IMR-90 (cell line): Measurements from ENCODE around the gene ZFYVE26. TPM values are rescaled to one million over a fixed set of nuclear protein-coding genes. Genes with fewer than 3 reads are reported as not detected.

ENCODE experiments used
- microRNA-seq, 2 experiments: library from miRNA; stranded (forward) in 1 of 2; unstranded in 1 of 2; fragments of 10-50 nt in 1 of 2; fragments of <30 nt in 1 of 2; gene quantifications in 1 of 2; microRNA quantifications in 1 of 2; one replicate each; pipeline versions ENCODE3 to v1.1.0; 2013 to 2020; ENCODE audit not compliant: insufficient read depth in 1 of 2, insufficient read length in 1 of 2, unreplicated experiment in 1 of 2
- polyA plus RNA-seq, 3 experiments: library from polyadenylated mRNA; depleted of rRNA; stranded (reverse); fragments of >200 nt; gene quantifications; 2 replicates each; pipeline ENCODE4 v1.2.3, GENCODE V29; 2012; ENCODE audit warnings: low replicate concordance in 1 of 3
- small RNA-seq, 5 experiments: library from RNA; depleted of rRNA; stranded (forward); fragments of <200 nt; gene quantifications; one replicate each; pipeline ENCODE3, GENCODE V24; 2012
- total RNA-seq: library from RNA; depleted of rRNA; stranded (reverse); fragments of >200 nt; gene quantifications from 2 replicates; pipeline ENCODE4 v1.2.3, GENCODE V29; 2012; rRNA removed

The ZFYVE26 gene
- total and polyA plus RNA-seq, 2 of the 4 experiments (the other 2 are of a cell fraction) = 6.0 to 11.1 TPM

Small RNA genes within 50 kb of the gene (microRNA-seq; reads per million reads assigned to microRNA genes)
- not detected for gene AL049779.3 (ENCODE audit: insufficient read depth, insufficient read length)
- gene RN7SL369P (ENCODE audit: insufficient read depth, insufficient read length) = not detected

Small RNA genes within 50 kb of the gene (small RNA-seq; reads per million reads assigned to genes)
- gene AL049779.3 (0 reads per million in 5 experiments), gene RN7SL369P (0 reads per million in 5 experiments)

Other genes starting within 250 kb of the ZFYVE26 start
- 6.7 and 7.9 TPM in 2 replicates for gene PIGH, start 216.3 kb downstream of the ZFYVE26 start, total RNA-seq
- gene PIGH, start 216.3 kb downstream of the ZFYVE26 start, polyA plus RNA-seq (2012; rRNA removed) = 13.5 and 23.1 TPM in 2 replicates
- 2.2 and 2.5 TPM in 2 replicates for gene ARG2, start 196.7 kb downstream of the ZFYVE26 start, total RNA-seq
- 1.1 and 1.3 TPM in 2 replicates for gene ARG2, start 196.7 kb downstream of the ZFYVE26 start, polyA plus RNA-seq (2012; rRNA removed)
- gene VTI1B, start 142.0 kb downstream of the ZFYVE26 start, total RNA-seq = 69.7 and 90.2 TPM in 2 replicates
- gene VTI1B, start 142.0 kb downstream of the ZFYVE26 start, polyA plus RNA-seq (2012; rRNA removed) = 61.8 and 65.8 TPM in 2 replicates
- 109 and 149 TPM in 2 replicates for gene RDH11, start 120.8 kb downstream of the ZFYVE26 start, total RNA-seq
- gene RDH11, start 120.8 kb downstream of the ZFYVE26 start, polyA plus RNA-seq (2012; rRNA removed) = 71.6 and 77.3 TPM in 2 replicates
- not detected in 2 replicates for gene RDH12, start 114.7 kb downstream of the ZFYVE26 start, total RNA-seq
- gene RDH12, start 114.7 kb downstream of the ZFYVE26 start, polyA plus RNA-seq (2012; rRNA removed) = not detected in 2 replicates
- 12.2 and 18.8 TPM in 2 replicates for gene RAD51B, start 3.2 kb upstream of the ZFYVE26 start, total RNA-seq
- 4.9 and 5.1 TPM in 2 replicates for gene RAD51B, start 3.2 kb upstream of the ZFYVE26 start, polyA plus RNA-seq (2012; rRNA removed)